Measurements from ENCODE around the gene HHAT.

HHAT gene

DNA sequence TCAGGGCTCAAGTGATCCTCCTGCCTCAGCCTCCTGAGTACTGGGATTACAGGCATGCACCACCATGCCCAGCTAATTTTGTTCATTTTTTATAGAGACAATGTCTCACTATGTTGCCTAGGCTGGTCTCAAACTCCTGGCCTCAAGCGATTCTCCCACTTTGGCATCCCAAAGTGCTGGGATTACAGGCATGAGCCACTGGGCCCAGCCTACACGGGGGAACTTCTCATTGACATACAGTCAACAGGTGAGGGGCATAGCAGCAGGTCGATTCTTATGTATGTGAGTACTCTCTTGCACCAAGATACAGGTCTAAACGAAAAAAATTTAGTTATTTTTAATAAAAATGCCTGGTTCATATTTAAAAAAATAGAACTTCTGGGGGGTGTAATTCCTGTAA, 39.5 kb upstream of the HHAT start:
- TF ChIP-seq, protein P1, sequence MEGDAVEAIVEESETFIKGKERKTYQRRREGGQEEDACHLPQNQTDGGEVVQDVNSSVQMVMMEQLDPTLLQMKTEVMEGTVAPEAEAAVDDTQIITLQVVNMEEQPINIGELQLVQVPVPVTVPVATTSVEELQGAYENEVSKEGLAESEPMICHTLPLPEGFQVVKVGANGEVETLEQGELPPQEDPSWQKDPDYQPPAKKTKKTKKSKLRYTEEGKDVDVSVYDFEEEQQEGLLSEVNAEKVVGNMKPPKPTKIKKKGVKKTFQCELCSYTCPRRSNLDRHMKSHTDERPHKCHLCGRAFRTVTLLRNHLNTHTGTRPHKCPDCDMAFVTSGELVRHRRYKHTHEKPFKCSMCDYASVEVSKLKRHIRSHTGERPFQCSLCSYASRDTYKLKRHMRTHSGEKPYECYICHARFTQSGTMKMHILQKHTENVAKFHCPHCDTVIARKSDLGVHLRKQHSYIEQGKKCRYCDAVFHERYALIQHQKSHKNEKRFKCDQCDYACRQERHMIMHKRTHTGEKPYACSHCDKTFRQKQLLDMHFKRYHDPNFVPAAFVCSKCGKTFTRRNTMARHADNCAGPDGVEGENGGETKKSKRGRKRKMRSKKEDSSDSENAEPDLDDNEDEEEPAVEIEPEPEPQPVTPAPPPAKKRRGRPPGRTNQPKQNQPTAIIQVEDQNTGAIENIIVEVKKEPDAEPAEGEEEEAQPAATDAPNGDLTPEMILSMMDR (IDR thresholded peaks at IDR 0.05; ENCODE audit: borderline replicate concordance, extremely low read depth, low read length, poor library complexity, severe bottlenecking) = no peak
- no peak for TF ChIP-seq EZH2 (IDR thresholded peaks at IDR 0.05; ENCODE audit: borderline replicate concordance, low read depth, low read length, severe bottlenecking)
- no peak overlapping the region for H3K9ac ChIP-seq (ENCODE audit: low read depth, low read length)
- H3K27ac ChIP-seq (ENCODE audit: low read length) = no peak overlapping the region
- ATAC-seq (ENCODE audit: insufficient read depth, low read depth) (no peak), DNase-seq (no peak)
- H3K36me3 ChIP-seq (ENCODE audit: insufficient read depth, low read length) = no peaks in the 10 kb centered on the region
- H3K4me2 ChIP-seq (ENCODE audit: insufficient read depth, low read length) = no peak overlapping the region
- no peaks in the 10 kb centered on the region for H3K79me2 ChIP-seq (ENCODE audit: insufficient read depth, low read length)
- H3K27me3 ChIP-seq (ENCODE audit: insufficient read depth, low read length, poor library complexity) = peaks cover 6% of the 10 kb centered on the region
- no peaks in the 10 kb centered on the region for H3K4me1 ChIP-seq (ENCODE audit: insufficient read depth, low read length)
- H3K9me3 ChIP-seq (ENCODE audit: insufficient read depth, low read length, severe bottlenecking) = no peaks in the 10 kb centered on the region
- no peak overlapping the region for H3K4me3 ChIP-seq (ENCODE audit: low read depth in 1 of 2, low read length in 2 of 2)
- H4K20me1 ChIP-seq (ENCODE audit: insufficient read depth, low read length) = no peaks in the 10 kb centered on the region
- no peak overlapping the region for H2AFZ ChIP-seq (ENCODE audit: low read depth, low read length)

DNA sequence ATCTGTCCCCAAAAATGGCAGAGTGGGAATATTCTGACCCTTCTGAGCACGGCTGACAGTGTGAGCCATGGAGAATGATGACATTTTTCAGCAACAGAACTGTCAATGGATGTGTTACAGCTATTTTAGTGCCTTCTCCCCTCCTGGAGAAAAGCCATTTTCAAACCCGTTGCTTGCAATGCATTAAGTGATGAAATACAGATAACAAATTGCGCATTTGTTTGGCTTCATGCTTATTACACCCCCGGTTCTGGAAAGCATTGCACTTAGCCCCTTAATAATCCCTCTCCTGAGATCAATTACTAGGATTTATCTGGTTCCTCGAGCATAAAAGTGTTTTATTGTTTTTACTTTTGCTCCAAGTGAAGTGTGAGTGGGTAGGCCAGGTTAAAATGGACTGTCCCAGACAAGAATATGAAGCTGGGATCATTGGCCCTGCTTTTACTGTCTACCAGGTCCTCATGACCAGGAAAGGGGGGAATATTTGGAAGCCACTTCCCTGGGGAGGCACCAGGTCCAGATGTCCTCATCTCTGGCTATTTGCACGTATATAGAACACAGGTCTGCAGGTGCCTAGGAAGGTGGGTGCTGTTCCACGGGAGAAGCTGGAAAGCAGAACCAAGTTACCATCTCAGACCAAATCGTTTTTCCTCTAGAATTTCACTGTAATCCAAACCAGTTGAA, 37.5 kb upstream of the HHAT start:
- no peaks in the 10 kb centered on the region for H4K20me1 ChIP-seq (ENCODE audit: insufficient read depth, low read length)
- no peak overlapping the region for H2AFZ ChIP-seq (ENCODE audit: low read depth, low read length)
- no peaks in the 10 kb centered on the region for H3K79me2 ChIP-seq (ENCODE audit: insufficient read depth, low read length)
- H3K27ac ChIP-seq (ENCODE audit: low read length) = no peak overlapping the region
- DNase-seq (no peak), ATAC-seq (ENCODE audit: insufficient read depth, low read depth) (no peak)
- no peaks in the 10 kb centered on the region for H3K4me1 ChIP-seq (ENCODE audit: insufficient read depth, low read length)
- H3K36me3 ChIP-seq (ENCODE audit: insufficient read depth, low read length) = no peaks in the 10 kb centered on the region
- H3K27me3 ChIP-seq (ENCODE audit: insufficient read depth, low read length, poor library complexity) = peaks cover 6% of the 10 kb centered on the region
- no peak for TF ChIP-seq EZH2 (IDR thresholded peaks at IDR 0.05; ENCODE audit: borderline replicate concordance, low read depth, low read length, severe bottlenecking)
- TF ChIP-seq, protein P1 (IDR thresholded peaks at IDR 0.05; ENCODE audit: borderline replicate concordance, extremely low read depth, low read length, poor library complexity, severe bottlenecking) = no peak
- no peak overlapping the region for H3K9ac ChIP-seq (ENCODE audit: low read depth, low read length)
- no peaks in the 10 kb centered on the region for H3K9me3 ChIP-seq (ENCODE audit: insufficient read depth, low read length, severe bottlenecking)
- H3K4me2 ChIP-seq (ENCODE audit: insufficient read depth, low read length) = no peak overlapping the region
- no peak overlapping the region for H3K4me3 ChIP-seq (ENCODE audit: low read depth in 1 of 2, low read length in 2 of 2)

DNA sequence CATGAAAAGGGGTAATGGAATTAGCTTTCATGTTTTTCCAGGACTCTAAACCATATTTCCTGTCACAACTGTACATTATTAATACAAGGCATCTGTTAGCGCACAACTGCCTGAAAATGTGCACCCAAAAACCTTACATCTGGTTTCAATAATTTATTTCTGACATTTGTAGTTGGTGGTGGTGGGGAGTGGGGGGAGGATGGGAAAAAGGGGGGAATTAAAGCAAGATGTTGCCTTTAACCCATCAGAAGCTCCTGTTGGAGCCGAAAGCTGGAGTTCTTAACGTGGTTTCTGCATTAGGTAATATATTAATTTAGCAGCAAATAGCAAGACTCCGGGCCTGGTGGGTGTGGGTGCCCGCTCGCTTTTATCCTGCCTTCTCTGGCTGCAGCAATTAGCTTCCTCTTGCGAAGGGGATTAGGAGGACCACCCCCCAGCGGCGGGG, 36.9 kb upstream of the HHAT start:
- Histone ChIP-seq H3K27me3 (ENCODE audit: insufficient read depth, low read length, poor library complexity) (peaks cover 6% of the 10 kb centered on the region), H3K9ac (ENCODE audit: low read depth, low read length) (no peak overlapping the region), H2AFZ (ENCODE audit: low read depth, low read length) (no peak overlapping the region), H3K4me2 (ENCODE audit: insufficient read depth, low read length) (no peak overlapping the region), H4K20me1 (ENCODE audit: insufficient read depth, low read length) (no peaks in the 10 kb centered on the region), H3K79me2 (ENCODE audit: insufficient read depth, low read length) (no peaks in the 10 kb centered on the region), H3K4me1 (ENCODE audit: insufficient read depth, low read length) (no peaks in the 10 kb centered on the region), H3K4me3 (ENCODE audit: low read depth in 1 of 2, low read length in 2 of 2) (no peak overlapping the region), H3K9me3 (ENCODE audit: insufficient read depth, low read length, severe bottlenecking) (no peaks in the 10 kb centered on the region), H3K36me3 (ENCODE audit: insufficient read depth, low read length) (no peaks in the 10 kb centered on the region), H3K27ac (ENCODE audit: low read length) (no peak overlapping the region)
- no peak for ATAC-seq (ENCODE audit: insufficient read depth, low read depth)
- no peak for TF ChIP-seq EZH2 (IDR thresholded peaks at IDR 0.05; ENCODE audit: borderline replicate concordance, low read depth, low read length, severe bottlenecking)
- TF ChIP-seq, protein P1 (IDR thresholded peaks at IDR 0.05; ENCODE audit: borderline replicate concordance, extremely low read depth, low read length, poor library complexity, severe bottlenecking) = no peak
- no peak for DNase-seq
